Measurements from ENCODE around the gene CYP2W1. TPM values are rescaled to one million over a fixed set of nuclear protein-coding genes. Genes with fewer than 3 reads are reported as not detected.

CYP2W1 gene
- total and polyA plus RNA-seq, 2 donors (not counting 3 experiments of a cell fraction or from before 2014, with no cell fraction given) = not detected

DNA sequence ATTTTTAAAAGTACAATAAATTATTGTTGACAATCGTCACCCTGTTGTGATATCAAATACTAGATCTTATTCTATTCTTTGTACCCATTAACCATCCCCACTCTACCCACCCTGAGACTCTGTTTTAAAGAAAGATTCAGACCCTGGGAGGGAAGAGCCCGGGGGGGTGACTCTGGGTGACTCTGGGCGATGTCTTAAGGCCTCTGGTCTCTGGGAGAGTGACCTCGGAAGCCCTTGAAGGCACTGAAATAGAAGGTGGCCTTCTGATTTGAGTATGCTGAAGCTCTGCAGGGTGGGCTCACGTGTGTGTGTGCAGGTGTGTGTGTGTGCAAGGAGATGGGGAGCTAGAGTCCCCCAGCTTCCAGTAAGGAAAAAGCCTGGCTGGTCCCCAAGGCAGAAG, 38.2 kb upstream of the CYP2W1 start:
- no peak overlapping the region for H3K27ac ChIP-seq (ENCODE audit: insufficient read depth, low read depth, low read length)
- CTCF ChIA-PET = no interaction called here
- no peaks in the 10 kb centered on the region for H3K36me3 ChIP-seq (ENCODE audit: control insufficient read depth in 2 of 2, extremely low read depth in 1 of 2, insufficient read depth in 2 of 2, low read length in 2 of 2)
- no peaks in the 10 kb centered on the region for H4K20me1 ChIP-seq (replicated peaks; ENCODE audit: control insufficient read depth, extremely low read depth, insufficient read depth, low read length)
- POLR2A ChIA-PET = no interaction called here
- intact Hi-C loops (cut with micrococcal nuclease) = no loop called here
- FAIRE-seq = no peak
- H3K4me2 ChIP-seq (ENCODE audit: insufficient read depth, low read length) = no peak overlapping the region
- no peak overlapping the region for H3K9ac ChIP-seq (replicated peaks; ENCODE audit: extremely low read depth, insufficient read depth, low read length)
- H3K27me3 ChIP-seq (ENCODE audit: control insufficient read depth in 2 of 2, insufficient read depth in 2 of 2, low read length in 2 of 2) = peaks cover 0 to 12% of the 10 kb centered on the region in 2 experiments
- H3K4me3 ChIP-seq (replicated peaks in 1 of 3; ENCODE audit: insufficient read depth in 1 of 3, low read depth in 1 of 3, low read length in 3 of 3) = no peak overlapping the region
- no peak for TF ChIP-seq EZH2 (IDR thresholded peaks at IDR 0.05; ENCODE audit: borderline replicate concordance, low read depth, low read length, severe bottlenecking)
- TF ChIP-seq, protein P1, sequence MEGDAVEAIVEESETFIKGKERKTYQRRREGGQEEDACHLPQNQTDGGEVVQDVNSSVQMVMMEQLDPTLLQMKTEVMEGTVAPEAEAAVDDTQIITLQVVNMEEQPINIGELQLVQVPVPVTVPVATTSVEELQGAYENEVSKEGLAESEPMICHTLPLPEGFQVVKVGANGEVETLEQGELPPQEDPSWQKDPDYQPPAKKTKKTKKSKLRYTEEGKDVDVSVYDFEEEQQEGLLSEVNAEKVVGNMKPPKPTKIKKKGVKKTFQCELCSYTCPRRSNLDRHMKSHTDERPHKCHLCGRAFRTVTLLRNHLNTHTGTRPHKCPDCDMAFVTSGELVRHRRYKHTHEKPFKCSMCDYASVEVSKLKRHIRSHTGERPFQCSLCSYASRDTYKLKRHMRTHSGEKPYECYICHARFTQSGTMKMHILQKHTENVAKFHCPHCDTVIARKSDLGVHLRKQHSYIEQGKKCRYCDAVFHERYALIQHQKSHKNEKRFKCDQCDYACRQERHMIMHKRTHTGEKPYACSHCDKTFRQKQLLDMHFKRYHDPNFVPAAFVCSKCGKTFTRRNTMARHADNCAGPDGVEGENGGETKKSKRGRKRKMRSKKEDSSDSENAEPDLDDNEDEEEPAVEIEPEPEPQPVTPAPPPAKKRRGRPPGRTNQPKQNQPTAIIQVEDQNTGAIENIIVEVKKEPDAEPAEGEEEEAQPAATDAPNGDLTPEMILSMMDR (IDR thresholded peaks at IDR 0.05; ENCODE audit: extremely low read depth in 1 of 2, insufficient read depth in 1 of 2, low read depth in 1 of 2, low read length in 2 of 2) = no peak
- no peak for TF ChIP-seq FOS (IDR thresholded peaks at IDR 0.05; ENCODE audit: borderline replicate concordance, insufficient read depth, low read length)
- no peak for TF ChIP-seq JUN (IDR thresholded peaks at IDR 0.05; ENCODE audit: borderline replicate concordance, insufficient read depth, insufficient read length, low read depth)
- TF ChIP-seq, protein P2, sequence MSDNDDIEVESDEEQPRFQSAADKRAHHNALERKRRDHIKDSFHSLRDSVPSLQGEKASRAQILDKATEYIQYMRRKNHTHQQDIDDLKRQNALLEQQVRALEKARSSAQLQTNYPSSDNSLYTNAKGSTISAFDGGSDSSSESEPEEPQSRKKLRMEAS (IDR thresholded peaks at IDR 0.05; ENCODE audit: insufficient read depth, insufficient read length) = no peak
- TF ChIP-seq POLR2A (IDR thresholded peaks at IDR 0.05; ENCODE audit: low read depth, low read length) = no peak
- TF ChIP-seq POLR2AphosphoS5 (IDR thresholded peaks at IDR 0.05; ENCODE audit: insufficient read depth, low read depth, low read length) = no peak
- DNase-seq (ENCODE audit: low read depth, low spot score) = no peak
- dilution Hi-C loops (cut with MboI; ENCODE audit: extremely low pct_ligation_motif_present, low sequenced_read_pairs) = no loop called here
- H2AFZ ChIP-seq (ENCODE audit: low read depth, low read length) = no peak overlapping the region
- H3K79me2 ChIP-seq (ENCODE audit: control insufficient read depth, insufficient read depth, low read length) = no peaks in the 10 kb centered on the region
- BruUV-seq (replicated peaks) = no TSS peak
- H3K4me1 ChIP-seq (ENCODE audit: control insufficient read depth, extremely low read depth, insufficient read depth, low read length) = no peaks in the 10 kb centered on the region
- no peaks in the 10 kb centered on the region for H3K9me3 ChIP-seq (replicated peaks; ENCODE audit: control insufficient read depth, insufficient read depth, low read length)
- H3K9me1 ChIP-seq (replicated peaks; ENCODE audit: control insufficient read depth, extremely low read depth, insufficient read depth, low read length) = no peaks in the 10 kb centered on the region

All from endothelial cell of umbilical vein (primary cell).